Hindlimb muscle (tissue), 1 donor: ENCODE measurements around the gene GOLGA8N. TPM values are rescaled to one million over a fixed set of nuclear protein-coding genes. Genes with fewer than 3 reads are reported as not detected.
"Not testable (repeated sequence)": the region's sequence is repeated elsewhere in the genome, so short reads cannot be mapped to it uniquely, and the experiment has no call there.

ENCODE experiments used
- DNase-seq: peaks from one replicate; pipeline ENCODE4 v3.0.0-alpha.2; 2013
- polyA plus RNA-seq: library from polyadenylated mRNA; unstranded; fragments of 120-200 nt; gene quantifications from one replicate; pipeline ENCODE4 v1.2.1, GENCODE V29; 2013; ENCODE audit not compliant: insufficient read length

GOLGA8N gene
- 20.9 TPM for polyA plus RNA-seq

DNA sequence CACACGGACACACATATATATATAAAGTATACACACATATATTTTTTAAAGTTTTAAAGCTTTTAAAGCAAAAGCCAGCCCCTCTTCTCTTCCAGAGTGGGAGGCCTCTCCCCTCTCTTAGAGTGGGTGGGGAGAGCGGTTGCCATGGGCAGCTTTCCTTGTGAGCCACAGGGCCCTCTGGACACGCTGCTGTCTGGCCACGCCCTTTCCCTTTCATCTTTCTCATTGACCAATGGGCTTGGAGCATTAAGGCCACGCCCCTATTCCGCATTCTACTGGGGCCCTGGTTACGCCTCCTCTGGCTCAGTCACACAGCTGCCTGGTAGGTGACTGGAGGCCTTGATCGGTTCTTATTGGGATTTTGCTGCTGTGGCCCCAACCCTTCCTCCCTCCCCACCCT, at the start of gene GOLGA8N:
TSS of gene GOLGA8N (plus strand) at position 306 of the 400 bp plus-strand sequence.
- not testable (repeated sequence) for DNase-seq

- DNase-seq: not testable (repeated sequence)
Measured at GRCh38 chr15:32543456-32543855, 49.8 kb upstream of the GOLGA8N start.

GRCh38 chr15:32545129-32545528, 48.1 kb upstream of the GOLGA8N start:
- DNase-seq: not testable (repeated sequence)

GRCh38 chr15:32554587-32554986, 38.7 kb upstream of the GOLGA8N start:
- DNase-seq: not testable (repeated sequence)

DNA sequence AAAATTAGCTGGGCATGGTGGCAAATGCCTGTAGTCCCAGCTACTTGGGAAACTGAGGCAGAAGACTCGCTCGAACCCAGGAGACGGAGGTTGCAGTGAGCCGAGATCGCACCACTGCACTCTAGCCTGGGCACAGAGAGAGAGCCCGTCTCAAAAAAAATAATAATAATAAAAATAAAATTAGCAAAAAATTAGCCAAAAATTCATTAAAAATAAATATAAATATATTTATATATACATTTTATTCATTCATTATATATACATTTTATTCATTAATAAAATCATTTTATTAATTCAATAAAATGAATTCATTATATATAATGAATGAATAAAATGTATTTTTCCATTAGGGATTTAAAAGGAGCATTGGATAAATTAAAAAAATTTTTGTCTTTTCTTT, 31.1 kb upstream of the GOLGA8N start:
- not testable (repeated sequence) for DNase-seq

DNA sequence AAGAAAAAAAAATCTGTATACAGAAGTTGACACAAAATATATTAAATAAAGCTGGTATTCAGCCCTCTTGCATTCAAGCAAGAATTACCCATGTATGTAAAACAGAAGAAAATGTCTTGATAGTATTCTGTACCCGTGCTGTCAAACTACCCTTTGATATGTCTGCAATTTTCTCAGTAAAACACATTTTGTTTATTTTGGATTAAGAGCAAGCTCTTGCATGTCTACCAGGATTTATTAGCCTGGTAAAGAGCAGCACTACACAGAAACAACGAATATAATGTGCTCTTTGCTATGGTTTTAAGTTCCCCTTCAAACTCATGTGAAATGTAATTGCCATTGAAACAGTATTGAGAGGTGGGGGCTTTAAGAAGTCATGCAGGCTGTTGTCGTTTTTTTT, 24.3 kb upstream of the GOLGA8N start:
- DNase-seq: not testable (repeated sequence)

- DNase-seq: not testable (repeated sequence)
Measured at GRCh38 chr15:32578482-32578881, 14.8 kb upstream of the GOLGA8N start.

DNA sequence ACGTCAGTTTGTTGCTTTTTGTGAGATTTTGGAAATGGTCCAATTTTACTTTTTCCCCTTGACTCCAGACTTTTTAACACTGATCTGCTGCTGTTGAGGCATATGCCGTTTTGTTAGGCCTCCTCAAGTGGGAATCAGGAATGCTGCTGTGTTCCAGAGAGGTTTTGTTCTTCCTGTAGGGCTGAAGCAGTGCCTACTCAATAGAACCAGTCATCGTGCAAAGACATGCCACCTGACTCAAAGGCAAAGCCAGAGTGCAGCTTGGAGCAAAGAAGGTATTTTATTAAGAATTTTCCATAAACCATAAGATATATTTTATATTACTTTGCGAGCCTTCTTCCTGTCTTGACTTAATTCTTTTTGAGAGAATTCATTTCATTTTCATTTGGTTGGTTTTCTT, 7.4 kb upstream of the GOLGA8N start:
- DNase-seq: not testable (repeated sequence)

DNA sequence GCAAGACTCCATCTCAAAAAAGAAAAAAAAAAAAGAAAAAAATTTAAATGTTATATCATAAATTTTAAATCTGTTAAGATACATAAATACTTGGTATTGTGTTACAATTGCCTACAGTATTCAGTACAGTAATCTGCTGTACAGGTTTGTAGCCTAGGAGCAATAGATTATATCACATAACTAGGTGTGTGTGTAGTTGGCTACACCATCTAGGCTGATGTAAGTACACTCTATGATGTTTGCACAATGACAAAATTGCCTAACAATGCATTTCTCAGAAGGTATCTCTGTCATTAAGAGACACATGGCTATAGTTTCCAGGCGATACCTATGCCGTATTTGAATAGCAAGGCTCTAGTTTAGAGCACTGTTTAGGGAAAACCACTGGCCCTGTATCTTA, 16.3 kb downstream of the GOLGA8N start:
- not testable (repeated sequence) for DNase-seq

DNA sequence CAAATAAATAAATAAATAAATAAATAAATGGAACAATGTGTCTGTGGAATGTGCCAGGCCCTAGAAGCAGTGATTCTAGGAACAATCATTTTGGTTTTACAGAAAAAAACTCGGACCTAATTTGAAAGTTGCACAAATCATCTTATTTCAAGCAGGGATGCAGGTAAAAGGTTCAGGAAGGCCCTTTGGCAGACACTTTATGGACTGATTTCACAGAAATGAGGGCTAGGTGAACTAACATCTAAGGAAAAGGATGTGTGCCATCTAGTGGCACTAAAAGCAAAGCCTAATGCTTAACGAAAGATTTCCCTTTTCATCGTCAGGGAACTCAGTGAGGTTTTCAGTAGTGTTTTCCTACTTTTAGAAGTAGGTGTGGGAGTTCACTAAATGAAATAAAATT, 17.5 kb downstream of the GOLGA8N start:
- DNase-seq: peak; percentile 6

DNA sequence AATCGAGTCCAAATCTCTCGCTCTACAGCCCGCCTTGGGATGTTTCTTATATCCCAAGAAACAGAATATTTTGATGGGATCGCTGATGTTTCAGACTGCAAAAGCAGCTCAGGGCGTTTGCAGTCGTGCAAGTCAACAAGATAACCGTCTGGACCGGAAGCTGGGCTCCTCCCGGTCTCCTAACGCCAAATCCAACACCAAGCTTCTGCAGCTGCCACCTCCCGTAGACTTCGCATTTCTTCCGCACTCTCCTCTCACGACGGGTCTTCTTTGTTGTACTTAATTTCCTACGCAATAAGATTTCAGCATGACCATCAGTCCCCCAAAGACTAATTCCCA, 21.4 kb downstream of the GOLGA8N start:
- not testable (repeated sequence) for DNase-seq

GRCh38 chr15:32615051-32615870, 22.0 kb downstream of the GOLGA8N start, which contains the start of gene ARHGAP11A:
Gene ARHGAP11A (plus strand): TSS chr15:32615504. CDS start chr15:32616212, 708 bp downstream.
- DNase-seq: peak; percentile 85

- not testable (repeated sequence) for DNase-seq
Measured at GRCh38 chr15:32615871-32616426, 22.7 kb downstream of the GOLGA8N start.

DNA sequence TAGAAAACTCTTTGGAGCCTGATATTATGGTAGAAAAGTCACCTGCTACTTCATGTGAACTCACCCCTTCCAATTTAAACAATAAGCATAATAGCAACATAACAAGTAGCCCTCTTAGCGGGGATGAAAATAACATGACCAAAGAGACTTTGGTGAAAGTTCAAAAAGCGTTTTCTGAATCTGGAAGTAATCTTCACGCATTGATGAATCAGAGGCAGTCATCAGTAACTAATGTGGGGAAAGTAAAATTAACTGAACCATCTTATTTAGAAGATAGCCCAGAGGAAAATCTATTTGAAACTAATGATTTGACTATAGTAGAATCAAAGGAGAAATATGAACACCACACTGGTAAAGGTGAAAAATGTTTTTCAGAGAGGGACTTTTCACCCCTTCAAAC, 43.2 kb downstream of the GOLGA8N start:
- no peak for DNase-seq

GRCh38 chr15:32636908-32637567, 43.8 kb downstream of the GOLGA8N start:
- no peak for DNase-seq

- no peak for DNase-seq
Measured at GRCh38 chr15:32637704-32638103, 44.4 kb downstream of the GOLGA8N start.

- DNase-seq: peak; percentile 55
Measured at GRCh38 chr15:32641517-32642059, 48.3 kb downstream of the GOLGA8N start, which contains the start of gene SCG5. Gene SCG5 (plus strand): TSS chr15:32641710. CDS start chr15:32643593, 1,883 bp downstream.

- DNase-seq: no peak
Measured at GRCh38 chr15:32642667-32643435, 49.6 kb downstream of the GOLGA8N start.

DNA sequence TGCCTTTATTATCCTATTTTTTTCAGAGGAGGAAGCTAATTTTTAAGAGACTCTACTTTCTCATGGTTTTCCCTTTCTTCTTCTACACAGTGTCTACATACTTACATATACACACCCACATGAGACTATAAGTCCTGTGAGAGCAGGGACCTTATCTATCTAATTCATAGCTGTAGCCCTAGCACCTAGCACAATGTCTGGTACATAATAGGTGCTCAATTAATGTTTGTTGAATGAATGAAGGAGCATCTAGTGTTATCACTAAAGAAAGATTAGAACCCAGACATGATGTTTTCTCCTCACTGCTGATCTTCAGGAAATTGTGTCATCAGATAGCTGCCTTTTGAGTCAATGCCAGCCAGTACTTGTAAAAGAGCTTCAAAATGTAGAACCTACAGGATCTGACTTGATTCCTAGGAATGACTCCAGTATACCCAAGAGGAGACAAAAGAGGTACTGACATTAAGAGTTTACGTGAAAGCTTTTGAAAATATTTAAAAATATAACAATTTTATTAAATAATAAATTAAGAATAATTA, 50.7 kb downstream of the GOLGA8N start:
- no peak for DNase-seq

DNA sequence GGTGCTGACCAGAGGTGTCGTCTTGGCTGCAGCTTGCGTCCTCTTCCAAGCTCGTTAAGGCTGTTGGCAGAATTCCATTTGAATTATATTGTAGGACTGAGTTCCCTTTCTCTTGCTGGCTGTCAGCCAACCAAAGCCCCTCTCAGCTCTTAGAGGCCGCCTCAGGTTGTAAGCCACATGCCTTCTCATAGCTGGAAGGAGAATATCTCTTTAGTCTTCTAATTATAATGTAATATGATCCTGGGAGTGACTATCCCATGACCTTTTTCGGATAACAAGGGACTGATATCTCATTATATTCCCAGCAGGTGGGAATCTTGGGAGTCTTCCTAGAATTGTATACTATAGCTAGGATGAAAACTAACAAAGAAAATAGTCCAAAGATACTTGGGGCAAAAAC, 53.0 kb downstream of the GOLGA8N start:
- DNase-seq: no peak

- DNase-seq: no peak
Measured at GRCh38 chr15:32649342-32649741, 56.1 kb downstream of the GOLGA8N start.
